ENCODE data around the gene SH2D2A. TPM values are rescaled to one million over a fixed set of nuclear protein-coding genes. Genes with fewer than 3 reads are reported as not detected.

The SH2D2A gene
- total RNA-seq, 1 donor from 2014 or later = 2.3 TPM

- DNase-seq = no peak
- H3K27me3 Mint-ChIP-seq = peaks cover 51% of the 10 kb centered on the region
- H3K4me1 Mint-ChIP-seq = peaks cover 3% of the 10 kb centered on the region
- intact Hi-C loops (cut with micrococcal nuclease) = no loop called here
- H3K36me3 Mint-ChIP-seq (ENCODE audit: low read depth) = no peaks in the 10 kb centered on the region
- ChIA-PET CTCF (no interaction called here), POLR2A (no interaction called here)
- no peak for ATAC-seq (ENCODE audit: low read depth)
- H3K27ac Mint-ChIP-seq = no peak overlapping the region
- no peaks in the 10 kb centered on the region for H3K9me3 Mint-ChIP-seq
- no peak for TF ChIP-seq CTCF (IDR thresholded peaks at IDR 0.05)
- no peak overlapping the region for H3K4me3 Mint-ChIP-seq
Measured at GRCh38 chr1:156854634-156855033, 38.0 kb upstream of the SH2D2A start.

GRCh38 chr1:156853761-156854160, 37.1 kb upstream of the SH2D2A start:
- TF ChIP-seq CTCF (IDR thresholded peaks at IDR 0.05) = no peak
- no peak for DNase-seq
- H3K27ac Mint-ChIP-seq = no peak overlapping the region
- intact Hi-C loops (cut with micrococcal nuclease) = no loop called here
- CTCF ChIA-PET = no interaction called here
- POLR2A ChIA-PET = no interaction called here
- no peak overlapping the region for H3K4me3 Mint-ChIP-seq
- peaks cover 7% of the 10 kb centered on the region for H3K4me1 Mint-ChIP-seq
- H3K27me3 Mint-ChIP-seq = peaks cover 58% of the 10 kb centered on the region
- no peak for ATAC-seq (ENCODE audit: low read depth)
- no peaks in the 10 kb centered on the region for H3K9me3 Mint-ChIP-seq
- no peaks in the 10 kb centered on the region for H3K36me3 Mint-ChIP-seq (ENCODE audit: low read depth)

GRCh38 chr1:156852418-156852874, 35.8 kb upstream of the SH2D2A start:
- POLR2A ChIA-PET = interaction anchor here (0.6 kb wide), 1 partner anchor 96 kb away, joined by 4 read pairs; no protein-coding TSS in a partner anchor
- TF ChIP-seq CTCF (IDR thresholded peaks at IDR 0.05) = no peak

GRCh38 chr1:156851779-156852417, 35.2 kb upstream of the SH2D2A start:
- ChIA-PET POLR2A (no interaction called here), CTCF (no interaction called here)
- DNase-seq (no peak), ATAC-seq (ENCODE audit: low read depth) (no peak)
- H3K4me1 Mint-ChIP-seq = peaks cover 7% of the 10 kb centered on the region
- no peaks in the 10 kb centered on the region for H3K36me3 Mint-ChIP-seq (ENCODE audit: low read depth)
- intact Hi-C loops (cut with micrococcal nuclease) = no loop called here
- no peak overlapping the region for H3K4me3 Mint-ChIP-seq
- H3K27me3 Mint-ChIP-seq = peaks cover 58% of the 10 kb centered on the region
- no peak for TF ChIP-seq CTCF (IDR thresholded peaks at IDR 0.05)
- H3K9me3 Mint-ChIP-seq = no peaks in the 10 kb centered on the region
- no peak overlapping the region for H3K27ac Mint-ChIP-seq

More at GRCh38 chr1:156852418-156852874, 35.8 kb upstream of the SH2D2A start:
- Mint-ChIP-seq H3K27me3 (peaks cover 56% of the 10 kb centered on the region), H3K27ac (no peak overlapping the region), H3K36me3 (ENCODE audit: low read depth) (no peaks in the 10 kb centered on the region), H3K4me1 (peaks cover 7% of the 10 kb centered on the region), H3K4me3 (no peak overlapping the region), H3K9me3 (no peaks in the 10 kb centered on the region)
- no peak for DNase-seq
- intact Hi-C loops (cut with micrococcal nuclease) = no loop called here
- CTCF ChIA-PET = interaction anchor here (1.1 kb wide), 1 partner anchor 163 kb away, joined by 3 read pairs; no protein-coding TSS in a partner anchor
- no peak for ATAC-seq (ENCODE audit: low read depth)

GRCh38 chr1:156849151-156849496, 32.5 kb upstream of the SH2D2A start:
- Mint-ChIP-seq H3K36me3 (ENCODE audit: low read depth) (no peaks in the 10 kb centered on the region), H3K27ac (no peak overlapping the region), H3K4me3 (no peak overlapping the region), H3K9me3 (no peaks in the 10 kb centered on the region), H3K27me3 (peaks cover 72% of the 10 kb centered on the region), H3K4me1 (peaks cover 19% of the 10 kb centered on the region)
- CTCF ChIA-PET = no interaction called here
- no peak for DNase-seq
- intact Hi-C loops (cut with micrococcal nuclease) = no loop called here
- no peak for TF ChIP-seq CTCF (IDR thresholded peaks at IDR 0.05)
- POLR2A ChIA-PET = no interaction called here
- no peak for ATAC-seq (ENCODE audit: low read depth)
